ENCODE results near the gene HMGB3.
"Not testable (repeated sequence)": the region's sequence is repeated elsewhere in the genome, so short reads cannot be mapped to it uniquely, and the experiment has no call there.

DNA sequence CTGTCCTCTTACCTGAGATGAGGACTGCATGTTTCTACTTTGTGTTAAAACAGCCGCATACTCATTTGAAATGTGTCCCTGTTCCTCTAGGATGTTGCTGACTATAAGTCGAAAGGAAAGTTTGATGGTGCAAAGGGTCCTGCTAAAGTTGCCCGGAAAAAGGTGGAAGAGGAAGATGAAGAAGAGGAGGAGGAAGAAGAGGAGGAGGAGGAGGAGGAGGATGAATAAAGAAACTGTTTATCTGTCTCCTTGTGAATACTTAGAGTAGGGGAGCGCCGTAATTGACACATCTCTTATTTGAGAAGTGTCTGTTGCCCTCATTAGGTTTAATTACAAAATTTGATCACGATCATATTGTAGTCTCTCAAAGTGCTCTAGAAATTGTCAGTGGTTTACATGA, 4.6 kb downstream of the HMGB3 start:
- TF ChIP-seq, protein P1, sequence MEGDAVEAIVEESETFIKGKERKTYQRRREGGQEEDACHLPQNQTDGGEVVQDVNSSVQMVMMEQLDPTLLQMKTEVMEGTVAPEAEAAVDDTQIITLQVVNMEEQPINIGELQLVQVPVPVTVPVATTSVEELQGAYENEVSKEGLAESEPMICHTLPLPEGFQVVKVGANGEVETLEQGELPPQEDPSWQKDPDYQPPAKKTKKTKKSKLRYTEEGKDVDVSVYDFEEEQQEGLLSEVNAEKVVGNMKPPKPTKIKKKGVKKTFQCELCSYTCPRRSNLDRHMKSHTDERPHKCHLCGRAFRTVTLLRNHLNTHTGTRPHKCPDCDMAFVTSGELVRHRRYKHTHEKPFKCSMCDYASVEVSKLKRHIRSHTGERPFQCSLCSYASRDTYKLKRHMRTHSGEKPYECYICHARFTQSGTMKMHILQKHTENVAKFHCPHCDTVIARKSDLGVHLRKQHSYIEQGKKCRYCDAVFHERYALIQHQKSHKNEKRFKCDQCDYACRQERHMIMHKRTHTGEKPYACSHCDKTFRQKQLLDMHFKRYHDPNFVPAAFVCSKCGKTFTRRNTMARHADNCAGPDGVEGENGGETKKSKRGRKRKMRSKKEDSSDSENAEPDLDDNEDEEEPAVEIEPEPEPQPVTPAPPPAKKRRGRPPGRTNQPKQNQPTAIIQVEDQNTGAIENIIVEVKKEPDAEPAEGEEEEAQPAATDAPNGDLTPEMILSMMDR (IDR thresholded peaks at IDR 0.05): not testable (repeated sequence)
- TF ChIP-seq POLR2A (IDR thresholded peaks at IDR 0.05): not testable (repeated sequence)

Measured in tibial nerve (tissue), 3 donors.